Endothelial cell of umbilical vein (primary cell): ENCODE results near the gene TP53. TPM values are rescaled to one million over a fixed set of nuclear protein-coding genes. Genes with fewer than 3 reads are reported as not detected.

Experiments
- BruUV-seq: library from RNA; stranded (reverse); fragments of 400-500 nt; replicated peaks from 2 replicates; lab custom pipeline; 2021; lab: Mats Ljungman, UMichigan
- CTCF ChIA-PET: fragments of 300-600, 350-600 bp; sonication (Branson Sonifier 250); formaldehyde crosslinking; loops from one replicate; lab custom pipeline; 2021; ENCODE audit warnings: antibody characterized with exemption, inconsistent platforms; lab: Charles Lee
- POLR2A ChIA-PET: fragments of 300-600, 350-600 bp; sonication (Branson Sonifier 250); formaldehyde crosslinking; loops from one replicate; lab custom pipeline; 2021; ENCODE audit warnings: antibody characterized with exemption, inconsistent platforms; lab: Charles Lee
- DNase-seq: peaks from one replicate; pipeline ENCODE4 v3.0.0-alpha.2; 2011; ENCODE audit warnings: low read depth, low spot score
- FAIRE-seq: peaks from 2 replicates; lab custom pipeline; 2011; peaks lifted over from hg19 to GRCh38; lab: Jason Lieb, UNC
- H2AFZ ChIP-seq: 2 replicates; pipeline ENCODE4 v1.6.0; 2012; ENCODE audit warnings: low read depth, low read length, control low read depth, inconsistent platforms
- H3K27ac ChIP-seq: 2 replicates; pipeline ENCODE4 v1.5.1; 2011; ENCODE audit warnings: low read depth, mild to moderate bottlenecking, control low read depth, low read length, moderate library complexity; ENCODE audit not compliant: insufficient read depth
- H3K27me3 ChIP-seq, 2 experiments: 2 replicates each; pipeline versions ENCODE4 v1.6.0 to v1.6.1; 2011; ENCODE audit warnings: low read length in 2 of 2, mixed read lengths in 1 of 2; ENCODE audit not compliant: control insufficient read depth in 2 of 2, insufficient read depth in 2 of 2
- H3K36me3 ChIP-seq, 2 experiments: 2 replicates in 1 of 2; 3 replicates in 1 of 2; pipeline ENCODE4 v1.5.1; 2011; ENCODE audit warnings: low read length in 2 of 2, mild to moderate bottlenecking in 1 of 2, moderate library complexity in 1 of 2; ENCODE audit not compliant: control insufficient read depth in 2 of 2, insufficient read depth in 2 of 2; ENCODE audit errors: extremely low read depth in 1 of 2
- H3K4me1 ChIP-seq: 3 replicates; pipeline ENCODE4 v1.5.1; 2011; ENCODE audit warnings: mild to moderate bottlenecking, low read length; ENCODE audit not compliant: control insufficient read depth, insufficient read depth; ENCODE audit errors: extremely low read depth
- H3K4me2 ChIP-seq: 2 replicates; pipeline ENCODE4 v1.6.1; 2011; ENCODE audit warnings: low read length, control low read depth, mixed read lengths; ENCODE audit not compliant: insufficient read depth
- H3K4me3 ChIP-seq, 3 experiments: fragments of 200-600 bp in 1 of 3; sonication (generic), shearing (Covaris generic) in 1 of 3; replicated peaks in 1 of 3; 2 replicates each; pipeline ENCODE4 v1.5.1; 2011 to 2016; ENCODE audit warnings: control low read depth in 3 of 3, low read length in 3 of 3, mild to moderate bottlenecking in 2 of 3, inconsistent platforms in 1 of 3, low read depth in 1 of 3, moderate library complexity in 1 of 3; ENCODE audit not compliant: insufficient read depth in 1 of 3
- H3K79me2 ChIP-seq: 2 replicates; pipeline ENCODE4 v1.6.0; 2012; ENCODE audit warnings: low read length, inconsistent platforms; ENCODE audit not compliant: control insufficient read depth, insufficient read depth
- H3K9ac ChIP-seq: replicated peaks from 2 replicates; pipeline ENCODE3; 2011; ENCODE audit warnings: low read length, control low read depth; ENCODE audit not compliant: insufficient read depth; ENCODE audit errors: extremely low read depth
- H3K9me1 ChIP-seq: replicated peaks from 3 replicates; pipeline ENCODE4 v1.6.0; 2011; ENCODE audit warnings: mild to moderate bottlenecking, low read length; ENCODE audit not compliant: control insufficient read depth, insufficient read depth; ENCODE audit errors: extremely low read depth
- H3K9me3 ChIP-seq: replicated peaks from 2 replicates; pipeline ENCODE4 v1.5.1; 2012; ENCODE audit warnings: low read length, inconsistent platforms; ENCODE audit not compliant: control insufficient read depth, insufficient read depth
- H4K20me1 ChIP-seq: replicated peaks from 2 replicates; pipeline ENCODE3; 2011; ENCODE audit warnings: mild to moderate bottlenecking, low read length; ENCODE audit not compliant: control insufficient read depth, insufficient read depth; ENCODE audit errors: extremely low read depth
- EZH2 ChIP-seq: IDR thresholded peaks from 2 replicates; pipeline ENCODE4 v1.6.1; 2012; ENCODE audit warnings: borderline replicate concordance, low read depth, mild to moderate bottlenecking, moderate library complexity, low read length, inconsistent platforms; ENCODE audit not compliant: severe bottlenecking
- FOS ChIP-seq: IDR thresholded peaks from 2 replicates; pipeline ENCODE4 v1.6.1; 2011; ENCODE audit warnings: mild to moderate bottlenecking, low read length, moderate library complexity, borderline replicate concordance; ENCODE audit not compliant: insufficient read depth
- GATA2 ChIP-seq: IDR thresholded peaks from 2 replicates; pipeline ENCODE4 v1.7.0; 2011; ENCODE audit warnings: low read depth, mild to moderate bottlenecking, moderate library complexity, mixed read lengths, low read length; ENCODE audit not compliant: insufficient read length, insufficient read depth
- JUN ChIP-seq: IDR thresholded peaks from 2 replicates; pipeline ENCODE4 v1.6.1; 2011; ENCODE audit warnings: borderline replicate concordance, low read depth; ENCODE audit not compliant: insufficient read length, insufficient read depth
- MAX ChIP-seq: IDR thresholded peaks from 2 replicates; pipeline ENCODE4 v1.6.1; 2011; ENCODE audit not compliant: insufficient read depth, insufficient read length
- MYC ChIP-seq: IDR thresholded peaks from one replicate; pipeline ENCODE4 v1.6.1; 2011; ENCODE audit warnings: mild to moderate bottlenecking, low read depth, low read length
- POLR2A ChIP-seq: IDR thresholded peaks from 2 replicates; pipeline ENCODE4 v1.6.1; 2012; ENCODE audit warnings: low read depth, mild to moderate bottlenecking, control low read depth, low read length
- POLR2AphosphoS5 ChIP-seq: IDR thresholded peaks from 2 replicates; pipeline ENCODE4 v1.6.1; 2012; ENCODE audit warnings: low read depth, mild to moderate bottlenecking, control low read depth, low read length, moderate library complexity; ENCODE audit not compliant: insufficient read depth
- dilution Hi-C: fragments of 300-500 bp; cut with MboI; formaldehyde crosslinking; loops from one replicate; pipeline ENCODE4 v1.15.0; 2019; ENCODE audit warnings: low sequenced_read_pairs; ENCODE audit not compliant: extremely low pct_ligation_motif_present
- intact Hi-C: fragments of 100-400 bp; cut with micrococcal nuclease; formaldehyde crosslinking; loops from one replicate; pipeline ENCODE4 v1.10.0; 2022
- polyA plus RNA-seq, 4 experiments: library from polyadenylated mRNA; depleted of rRNA in 3 of 4; stranded (reverse) in 3 of 4; unstranded in 1 of 4; fragments of >200 nt; gene quantifications; 2 replicates each; pipeline versions ENCODE4 v1.2.1 to v1.2.3, GENCODE V29; 2011 to 2012; ENCODE audit warnings: missing spikeins in 1 of 4
- total RNA-seq: library from RNA; stranded (reverse); gene quantifications from 2 replicates; pipeline ENCODE4 v1.2.3, GENCODE V29; 2021
- TF ChIP-seq, protein P1 (sequence below), 2 donors: IDR thresholded peaks; 1 replicate in 1 of 2; 2 replicates in 1 of 2; pipeline ENCODE4 v1.5.1; 2011; ENCODE audit warnings: low read length in 2 of 2, mild to moderate bottlenecking in 2 of 2, moderate library complexity in 2 of 2, control low read depth in 1 of 2, inconsistent platforms in 1 of 2, low read depth in 1 of 2; ENCODE audit not compliant: insufficient read depth in 1 of 2; ENCODE audit errors: extremely low read depth in 1 of 2

The TP53 gene
- total and polyA plus RNA-seq, 2 donors (not counting 3 experiments of a cell fraction or from before 2014, with no cell fraction given), result 82.1 to 138 TPM

DNA sequence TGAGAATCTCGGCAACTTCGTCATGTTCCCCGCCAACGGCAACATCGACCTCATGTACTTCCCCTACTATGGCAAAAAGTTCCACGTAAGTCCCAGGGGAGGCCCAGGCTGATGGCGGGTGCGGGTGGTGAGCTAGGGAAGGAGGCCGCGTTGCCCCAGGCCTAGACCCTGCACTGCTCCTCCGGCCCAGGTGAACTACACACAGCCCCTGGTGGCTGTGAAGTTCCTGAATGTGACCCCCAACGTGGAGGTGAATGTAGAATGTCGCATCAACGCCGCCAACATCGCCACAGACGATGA, 31.8 kb downstream of the TP53 start:
- Histone ChIP-seq H3K9ac (no peak overlapping the region), H4K20me1 (no peaks in the 10 kb centered on the region), H3K4me2 (no peak overlapping the region), H3K9me1 (no peaks in the 10 kb centered on the region), H3K4me3 (no peak overlapping the region), H3K9me3 (no peaks in the 10 kb centered on the region), H3K27me3 (peaks cover 24 to 38% of the 10 kb centered on the region in 2 experiments), H2AFZ (no peak overlapping the region), H3K79me2 (no peaks in the 10 kb centered on the region), H3K36me3 (no peaks in the 10 kb centered on the region), H3K27ac (no peak overlapping the region), H3K4me1 (no peaks in the 10 kb centered on the region)
- BruUV-seq, result no TSS peak
- ChIA-PET CTCF (no interaction called here), POLR2A (no interaction called here)
- FAIRE-seq (no peak), DNase-seq (no peak)
- TF ChIP-seq MAX, result no peak
- TF ChIP-seq EZH2, result no peak
- no peak for TF ChIP-seq FOS
- TF ChIP-seq POLR2A, result no peak
- TF ChIP-seq MYC, result no peak
- no peak for TF ChIP-seq GATA2
- TF ChIP-seq, protein P1, sequence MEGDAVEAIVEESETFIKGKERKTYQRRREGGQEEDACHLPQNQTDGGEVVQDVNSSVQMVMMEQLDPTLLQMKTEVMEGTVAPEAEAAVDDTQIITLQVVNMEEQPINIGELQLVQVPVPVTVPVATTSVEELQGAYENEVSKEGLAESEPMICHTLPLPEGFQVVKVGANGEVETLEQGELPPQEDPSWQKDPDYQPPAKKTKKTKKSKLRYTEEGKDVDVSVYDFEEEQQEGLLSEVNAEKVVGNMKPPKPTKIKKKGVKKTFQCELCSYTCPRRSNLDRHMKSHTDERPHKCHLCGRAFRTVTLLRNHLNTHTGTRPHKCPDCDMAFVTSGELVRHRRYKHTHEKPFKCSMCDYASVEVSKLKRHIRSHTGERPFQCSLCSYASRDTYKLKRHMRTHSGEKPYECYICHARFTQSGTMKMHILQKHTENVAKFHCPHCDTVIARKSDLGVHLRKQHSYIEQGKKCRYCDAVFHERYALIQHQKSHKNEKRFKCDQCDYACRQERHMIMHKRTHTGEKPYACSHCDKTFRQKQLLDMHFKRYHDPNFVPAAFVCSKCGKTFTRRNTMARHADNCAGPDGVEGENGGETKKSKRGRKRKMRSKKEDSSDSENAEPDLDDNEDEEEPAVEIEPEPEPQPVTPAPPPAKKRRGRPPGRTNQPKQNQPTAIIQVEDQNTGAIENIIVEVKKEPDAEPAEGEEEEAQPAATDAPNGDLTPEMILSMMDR (IDR thresholded peaks at IDR 0.05; ENCODE audit: extremely low read depth in 1 of 2, insufficient read depth in 1 of 2, low read depth in 1 of 2, low read length in 2 of 2), result no peak
- TF ChIP-seq POLR2AphosphoS5, result no peak
- no peak for TF ChIP-seq JUN
- dilution Hi-C loops, result no loop called here
- intact Hi-C loops, result no loop called here
